Retinal pigment epithelial cell (primary cell): ENCODE results near the gene CSNK2B.

ENCODE experiments used
- DNase-seq: peaks from one replicate; pipeline ENCODE4 v3.0.0-alpha.2; 2010; ENCODE audit warnings: low read depth
- H3K4me3 ChIP-seq: 2 replicates; pipeline ENCODE4 v1.5.1; 2011; ENCODE audit warnings: mild to moderate bottlenecking, low read length, control low read depth, moderate library complexity
- CTCF ChIP-seq: conservative IDR thresholded peaks from 2 replicates; pipeline ENCODE4 v1.5.1; 2011; ENCODE audit warnings: low read depth, low read length, control low read depth, inconsistent platforms

The CSNK2B gene

GRCh38 chr6:31718265-31718664 lies 52.4 kb downstream of the CSNK2B start:
- no peak overlapping the region for H3K4me3 ChIP-seq
- DNase-seq: no peak
- TF ChIP-seq CTCF: no peak

DNA sequence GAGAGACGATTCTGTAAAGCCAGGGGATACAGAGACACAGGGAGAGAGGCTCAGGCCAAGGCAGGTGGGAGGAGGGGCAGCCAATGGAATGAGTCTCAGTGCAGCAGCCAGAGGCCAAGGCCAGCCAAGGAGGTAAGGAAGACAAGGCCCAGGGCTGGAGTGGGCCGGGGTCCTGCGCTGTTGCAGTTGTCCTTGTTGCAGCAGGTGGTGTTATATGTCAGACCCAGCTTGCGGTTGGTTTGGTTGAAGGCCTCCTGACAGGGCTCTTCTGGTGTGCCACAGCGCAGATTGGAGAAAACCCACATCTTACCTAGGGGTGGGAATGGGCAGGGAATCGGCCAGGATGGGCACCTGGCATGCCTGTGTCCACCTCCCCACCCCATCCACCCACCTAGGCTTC lies 53.1 kb downstream of the CSNK2B start:
- no peak overlapping the region for H3K4me3 ChIP-seq
- no peak for DNase-seq
- no peak for TF ChIP-seq CTCF
